Right lobe of liver (tissue), 4 donors: ENCODE results near the gene ATP11B.

Experiments
- POLR2A ChIP-seq: fragments of 450-650 bp; IDR thresholded peaks from one replicate; pipeline ENCODE4 v1.6.1; 2017; ENCODE audit warnings: antibody characterized with exemption, mild to moderate bottlenecking
- TF ChIP-seq, protein P1 (sequence below), 4 donors: fragments of 200-600 bp in 3 of 4; fragments of 450-650 bp in 1 of 4; IDR thresholded peaks; one replicate each; pipeline versions ENCODE4 v1.5.1 to v1.8.0; 2016 to 2022; ENCODE audit warnings: antibody characterized with exemption in 4 of 4, mild to moderate bottlenecking in 2 of 4
- donor health status: DM: no; HTN: no; CAD: no.
- donor health status: DM: no; HTN: no; CAD: no.
- donor health status: DM: no; HTN: yes; CAD: no.

DNA sequence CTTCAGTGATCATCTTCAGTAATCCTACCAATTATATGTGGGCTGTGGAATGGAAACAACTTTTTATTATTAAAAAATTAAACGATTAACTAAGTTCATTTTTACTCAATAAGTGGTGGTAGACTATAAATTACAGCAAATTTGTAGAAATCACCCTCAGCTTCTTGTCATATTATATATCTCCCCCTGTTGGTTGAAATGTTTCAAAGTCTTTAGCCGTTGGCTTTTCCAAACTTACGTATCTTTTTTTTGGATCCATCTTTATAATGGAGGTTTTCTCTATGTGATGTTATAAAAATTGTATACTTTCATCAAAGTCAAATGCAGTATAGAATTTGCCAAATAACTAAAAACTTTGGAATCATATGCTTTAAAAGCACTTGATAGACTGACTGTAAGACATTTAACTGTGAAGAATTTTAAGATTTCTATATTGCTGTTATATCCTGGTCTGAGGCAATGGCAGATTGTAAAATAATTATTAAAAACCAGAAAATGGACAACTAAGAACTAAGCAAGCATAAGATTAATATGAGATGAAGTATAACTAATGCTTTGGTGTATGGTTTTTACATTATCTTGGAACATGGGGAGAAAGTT, 44.7 kb downstream of the ATP11B start:
- no peak for TF ChIP-seq POLR2A
- TF ChIP-seq, protein P1, sequence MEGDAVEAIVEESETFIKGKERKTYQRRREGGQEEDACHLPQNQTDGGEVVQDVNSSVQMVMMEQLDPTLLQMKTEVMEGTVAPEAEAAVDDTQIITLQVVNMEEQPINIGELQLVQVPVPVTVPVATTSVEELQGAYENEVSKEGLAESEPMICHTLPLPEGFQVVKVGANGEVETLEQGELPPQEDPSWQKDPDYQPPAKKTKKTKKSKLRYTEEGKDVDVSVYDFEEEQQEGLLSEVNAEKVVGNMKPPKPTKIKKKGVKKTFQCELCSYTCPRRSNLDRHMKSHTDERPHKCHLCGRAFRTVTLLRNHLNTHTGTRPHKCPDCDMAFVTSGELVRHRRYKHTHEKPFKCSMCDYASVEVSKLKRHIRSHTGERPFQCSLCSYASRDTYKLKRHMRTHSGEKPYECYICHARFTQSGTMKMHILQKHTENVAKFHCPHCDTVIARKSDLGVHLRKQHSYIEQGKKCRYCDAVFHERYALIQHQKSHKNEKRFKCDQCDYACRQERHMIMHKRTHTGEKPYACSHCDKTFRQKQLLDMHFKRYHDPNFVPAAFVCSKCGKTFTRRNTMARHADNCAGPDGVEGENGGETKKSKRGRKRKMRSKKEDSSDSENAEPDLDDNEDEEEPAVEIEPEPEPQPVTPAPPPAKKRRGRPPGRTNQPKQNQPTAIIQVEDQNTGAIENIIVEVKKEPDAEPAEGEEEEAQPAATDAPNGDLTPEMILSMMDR (IDR thresholded peaks at IDR 0.05), result peak; percentile 51 to 62 (median 58)
